ENCODE measurements around the gene ATG4C.

DNA sequence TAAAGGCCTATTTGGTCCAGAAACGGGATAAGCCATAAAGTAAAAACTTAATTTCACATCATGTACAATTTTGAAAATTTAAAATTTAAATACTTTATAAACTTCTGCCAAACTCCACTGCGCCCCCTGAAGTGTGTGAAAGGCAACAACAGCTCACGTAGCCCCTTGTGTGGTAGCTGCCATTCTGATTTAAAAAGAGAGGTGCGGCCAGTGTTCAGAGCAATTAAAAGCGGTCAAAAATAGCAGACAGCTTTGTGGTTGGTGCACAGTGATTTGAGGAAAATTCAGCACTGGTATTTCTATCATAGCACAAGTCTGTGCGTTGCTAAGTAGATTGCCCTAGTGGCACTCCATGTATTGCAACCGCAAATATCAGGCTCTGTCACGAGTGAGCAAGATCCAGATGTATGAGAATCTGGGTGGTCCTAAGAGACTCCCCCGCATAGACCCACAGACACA is 122.5 kb downstream of the ATG4C start:
- TF ChIP-seq SUZ12 (IDR thresholded peaks at IDR 0.05) (no peak), TARDBP (IDR thresholded peaks at IDR 0.05) (no peak), FOXM1 (IDR thresholded peaks at IDR 0.05; ENCODE audit: borderline replicate concordance) (no peak)
